WTC11 (cell line): ENCODE measurements around the gene C12orf43. TPM values are rescaled to one million over a fixed set of nuclear protein-coding genes. Genes with fewer than 3 reads are reported as not detected.
A peak's percentile ranks its signal among the peaks of the same experiment; 100 is the strongest.

Experiments
- ATAC-seq: fragments of 200-7000 bp; cut with Tn5 transposase; 2 replicates; pipeline ENCODE4 v1.10.0; 2021; ENCODE audit warnings: mild to moderate bottlenecking, moderate library complexity
- CTCF ChIA-PET: fragments of 300-600 bp; sonication (Branson Sonifier 250); formaldehyde crosslinking; loops from one replicate; lab custom pipeline; 2021; ENCODE audit warnings: antibody characterized with exemption; lab: Charles Lee
- POLR2A ChIA-PET: fragments of 350-600 bp; sonication (Branson Sonifier 250); formaldehyde crosslinking; loops from one replicate; lab custom pipeline; 2021; ENCODE audit warnings: antibody characterized with exemption; lab: Charles Lee
- DNase-seq: peaks from one replicate; pipeline ENCODE4 v3.0.0; 2021; ENCODE audit warnings: low spot score
- H3K27ac Mint-ChIP-seq: 2 replicates; pipeline ENCODE4 v1.8.0; 2021; ENCODE audit warnings: mixed read lengths
- H3K27me3 Mint-ChIP-seq: 2 replicates; pipeline ENCODE4 v1.8.0; 2021; ENCODE audit warnings: low read depth, mild to moderate bottlenecking, moderate library complexity, mixed read lengths
- H3K36me3 Mint-ChIP-seq: 2 replicates; pipeline ENCODE4 v1.8.0; 2021; ENCODE audit warnings: mixed read lengths
- H3K4me1 Mint-ChIP-seq: 2 replicates; pipeline ENCODE4 v1.8.0; 2022; ENCODE audit warnings: mixed read lengths
- H3K4me3 Mint-ChIP-seq: 2 replicates; pipeline ENCODE4 v1.8.0; 2021; ENCODE audit warnings: mild to moderate bottlenecking, moderate library complexity, mixed read lengths
- H3K9me3 Mint-ChIP-seq: 2 replicates; pipeline ENCODE4 v1.8.0; 2021; ENCODE audit warnings: mixed read lengths
- ATF1 ChIP-seq: sonication (generic); formaldehyde crosslinking; IDR thresholded peaks from 2 replicates; pipeline ENCODE4 v1.8.1; 2023; ENCODE audit warnings: mild to moderate bottlenecking, moderate library complexity, missing genetic modification reagents
- ATF2 ChIP-seq: sonication (generic); formaldehyde crosslinking; IDR thresholded peaks from 2 replicates; pipeline ENCODE4 v1.8.1; 2022; ENCODE audit warnings: low read depth, missing genetic modification reagents, borderline replicate concordance
- ATF6 ChIP-seq: sonication (generic); formaldehyde crosslinking; IDR thresholded peaks from 2 replicates; pipeline ENCODE4 v1.8.1; 2023; ENCODE audit warnings: mild to moderate bottlenecking, missing genetic modification reagents
- CDX4 ChIP-seq: fragments of 250-450 bp; sonication (Bioruptor Pico); IDR thresholded peaks from 2 replicates; pipeline ENCODE4 v1.9.0; 2021; ENCODE audit warnings: moderate library complexity, mild to moderate bottlenecking, inconsistent platforms, borderline replicate concordance
- E2F5 ChIP-seq: sonication (generic); formaldehyde crosslinking; IDR thresholded peaks from 2 replicates; pipeline ENCODE4 v1.8.1; 2022; ENCODE audit warnings: mild to moderate bottlenecking, moderate library complexity, missing genetic modification reagents
- ESRRA ChIP-seq: sonication (generic); formaldehyde crosslinking; IDR thresholded peaks from 2 replicates; pipeline ENCODE4 v1.8.1; 2022; ENCODE audit warnings: mild to moderate bottlenecking, missing genetic modification reagents, borderline replicate concordance
- ETV6 ChIP-seq: sonication (generic); formaldehyde crosslinking; IDR thresholded peaks from 2 replicates; pipeline ENCODE4 v1.8.1; 2022; ENCODE audit warnings: mild to moderate bottlenecking, missing genetic modification reagents
- GABPB1 ChIP-seq: sonication (generic); formaldehyde crosslinking; IDR thresholded peaks from 2 replicates; pipeline ENCODE4 v1.8.1; 2023; ENCODE audit warnings: mild to moderate bottlenecking, missing genetic modification reagents
- JAZF1 ChIP-seq: fragments of 250-450 bp; sonication (Bioruptor Pico); IDR thresholded peaks from 2 replicates; pipeline ENCODE4 v1.9.0; 2021; ENCODE audit warnings: moderate library complexity, mild to moderate bottlenecking, inconsistent platforms
- JUN ChIP-seq: sonication (generic); formaldehyde crosslinking; IDR thresholded peaks from 2 replicates; pipeline ENCODE4 v1.8.0; 2023; ENCODE audit warnings: mild to moderate bottlenecking, missing genetic modification reagents
- MLX ChIP-seq: sonication (generic); formaldehyde crosslinking; IDR thresholded peaks from 2 replicates; pipeline ENCODE4 v1.8.1; 2023; ENCODE audit warnings: mild to moderate bottlenecking, missing genetic modification reagents, moderate library complexity
- NFATC4 ChIP-seq: fragments of 250-450 bp; sonication (Bioruptor Pico); IDR thresholded peaks from 2 replicates; pipeline ENCODE4 v1.9.0; 2021; ENCODE audit warnings: mild to moderate bottlenecking
- NFE2L1 ChIP-seq: sonication (generic); formaldehyde crosslinking; IDR thresholded peaks from 2 replicates; pipeline ENCODE4 v1.8.1; 2023; ENCODE audit warnings: missing genetic modification reagents
- NR3C1 ChIP-seq: sonication (generic); formaldehyde crosslinking; conservative IDR thresholded peaks from 2 replicates; pipeline ENCODE4 v1.8.1; 2023; ENCODE audit warnings: low read depth, mild to moderate bottlenecking, missing genetic modification reagents
- RELA ChIP-seq: sonication (generic); formaldehyde crosslinking; IDR thresholded peaks from 2 replicates; pipeline ENCODE4 v1.8.1; 2022; ENCODE audit warnings: missing genetic modification reagents, mild to moderate bottlenecking, borderline replicate concordance
- RORB ChIP-seq: fragments of 250-450 bp; sonication (Bioruptor Pico); IDR thresholded peaks from 2 replicates; pipeline ENCODE4 v1.9.0; 2021; ENCODE audit warnings: mild to moderate bottlenecking
- SOX15 ChIP-seq: fragments of 250-450 bp; sonication (Bioruptor Pico); IDR thresholded peaks from 2 replicates; pipeline ENCODE4 v1.9.0; 2021; ENCODE audit warnings: mild to moderate bottlenecking
- STAT6 ChIP-seq: sonication (generic); formaldehyde crosslinking; conservative IDR thresholded peaks from 2 replicates; pipeline ENCODE4 v1.8.1; 2023; ENCODE audit warnings: mild to moderate bottlenecking, low read depth, missing genetic modification reagents, moderate library complexity
- USF2 ChIP-seq: sonication (generic); formaldehyde crosslinking; IDR thresholded peaks from 2 replicates; pipeline ENCODE4 v1.8.1; 2023; ENCODE audit warnings: mild to moderate bottlenecking, missing genetic modification reagents, moderate library complexity
- ZMAT4 ChIP-seq: fragments of 250-450 bp; sonication (Bioruptor Pico); IDR thresholded peaks from 2 replicates; pipeline ENCODE4 v1.9.0; 2021; ENCODE audit warnings: mild to moderate bottlenecking
- ZNF232 ChIP-seq: sonication (generic); formaldehyde crosslinking; IDR thresholded peaks from 2 replicates; pipeline ENCODE4 v1.8.0; 2022; ENCODE audit warnings: mild to moderate bottlenecking, missing genetic modification reagents
- ZSCAN18 ChIP-seq: fragments of 250-450 bp; sonication (Bioruptor Pico); IDR thresholded peaks from 2 replicates; pipeline ENCODE4 v2.1.2; 2022; ENCODE audit warnings: mild to moderate bottlenecking, moderate library complexity
- total RNA-seq: library from RNA; stranded (reverse); gene quantifications from 3 replicates; pipeline ENCODE4 v1.2.3, GENCODE V29; 2021

C12orf43 gene
- total RNA-seq, 1 experiment from 2014 or later, result 20.7 TPM

- 0 out of 2 replicates have a peak, but pooled peaks cover 5% of the 10 kb centered on the region for H3K9me3 Mint-ChIP-seq
- DNase-seq (no peak), ATAC-seq (no peak)
- ChIA-PET POLR2A (no interaction called here), CTCF (no interaction called here)
- H3K4me1 Mint-ChIP-seq, result peaks cover 3% of the 10 kb centered on the region
- no peak overlapping the region for H3K27ac Mint-ChIP-seq
- no peak overlapping the region for H3K4me3 Mint-ChIP-seq
- no peaks in the 10 kb centered on the region for H3K27me3 Mint-ChIP-seq
- TF ChIP-seq ZNF232 (no peak), ZSCAN18 (CRISPR knock-in tag) (no peak), ESRRA (CRISPR knock-in tag) (no peak), CDX4 (CRISPR knock-in tag) (no peak), E2F5 (CRISPR knock-in tag) (no peak)
- no peaks in the 10 kb centered on the region for H3K36me3 Mint-ChIP-seq
These were observed 59.5 kb downstream of the C12orf43 start for GRCh38 chr12:120956579-120957300.

- CTCF ChIA-PET, result interaction anchor here (1.1 to 1.5 kb wide), 2 partner anchors 17 to 50 kb away, joined by 6 to 7 read pairs; no protein-coding TSS in a partner anchor
- no peak overlapping the region for H3K4me3 Mint-ChIP-seq
- POLR2A ChIA-PET, result no interaction called here
- H3K27me3 Mint-ChIP-seq, result no peaks in the 10 kb centered on the region
- ATAC-seq, result peak; percentile 70
- H3K27ac Mint-ChIP-seq, result no peak overlapping the region
- H3K36me3 Mint-ChIP-seq, result no peaks in the 10 kb centered on the region
- DNase-seq, result no peak
- peaks cover 2% of the 10 kb centered on the region; the same call in 1 of the 2 replicates for H3K4me1 Mint-ChIP-seq
- peaks cover 10% of the 10 kb centered on the region for H3K9me3 Mint-ChIP-seq
- TF ChIP-seq ATF6 (CRISPR knock-in tag), result no peak
- TF ChIP-seq RELA (CRISPR knock-in tag), result no peak
- TF ChIP-seq SOX15 (CRISPR knock-in tag), result no peak
- TF ChIP-seq JUN (CRISPR knock-in tag), result no peak
- TF ChIP-seq RORB, result no peak
- TF ChIP-seq ETV6 (CRISPR knock-in tag), result no peak
- no peak for TF ChIP-seq JAZF1 (CRISPR knock-in tag)
- TF ChIP-seq NFE2L1 (CRISPR knock-in tag), result no peak
- no peak for TF ChIP-seq MLX (CRISPR knock-in tag)
- no peak for TF ChIP-seq STAT6 (CRISPR knock-in tag)
- no peak for TF ChIP-seq ATF1
- TF ChIP-seq USF2 (CRISPR knock-in tag), result no peak
- TF ChIP-seq ATF2 (CRISPR knock-in tag), result no peak
- no peak for TF ChIP-seq NFATC4 (CRISPR knock-in tag)
- no peak for TF ChIP-seq GABPB1 (CRISPR knock-in tag)
- no peak for TF ChIP-seq NR3C1 (CRISPR knock-in tag)
- no peak for TF ChIP-seq ZMAT4 (CRISPR knock-in tag)
- no peak for TF ChIP-seq CDX4 (CRISPR knock-in tag)
These were observed 61.1 kb downstream of the C12orf43 start for GRCh38 chr12:120955232-120955631.
